GM23338 (cell line): ENCODE measurements around the gene ACSL3. TPM values are rescaled to one million over a fixed set of nuclear protein-coding genes. Genes with fewer than 3 reads are reported as not detected.

Experiments
- ATAC-seq: fragments of 200-7000 bp; cut with Tn5 transposase; 3 replicates; pipeline ENCODE4 v1.9.1; 2020
- DNase-seq: peaks from one replicate; pipeline ENCODE4 v3.0.0-alpha.2; 2015; ENCODE audit warnings: low spot score
- H2AFZ ChIP-seq: fragments of 200-600 bp; sonication (generic); 2 replicates; pipeline ENCODE4 v1.8.0; 2016; ENCODE audit warnings: antibody characterized with exemption, mild to moderate bottlenecking, moderate library complexity
- H3F3A ChIP-seq: fragments of 200-600 bp; sonication (generic); replicated peaks from 2 replicates; pipeline ENCODE4 v1.8.0; 2017; ENCODE audit warnings: antibody characterized with exemption, mixed run types, low read depth
- H3K27ac ChIP-seq: fragments of 200-600 bp; sonication (generic); 2 replicates; pipeline ENCODE4 v1.6.1; 2016; ENCODE audit warnings: low read depth
- H3K27me3 ChIP-seq: fragments of 200-600 bp; sonication (generic); 2 replicates; pipeline ENCODE4 v1.8.0; 2016; ENCODE audit warnings: mild to moderate bottlenecking, mixed run types, moderate library complexity; ENCODE audit not compliant: insufficient read depth
- H3K36me3 ChIP-seq: fragments of 200-600 bp; sonication (generic); 2 replicates; pipeline ENCODE4 v1.8.0; 2016; ENCODE audit warnings: mild to moderate bottlenecking; ENCODE audit not compliant: insufficient read depth
- H3K4me1 ChIP-seq: fragments of 200-600 bp; sonication (generic); 2 replicates; pipeline ENCODE4 v1.8.0; 2016; ENCODE audit warnings: mild to moderate bottlenecking, moderate library complexity; ENCODE audit not compliant: insufficient read depth
- H3K4me2 ChIP-seq: fragments of 200-600 bp; sonication (generic); 2 replicates; pipeline ENCODE4 v1.7.1; 2017; ENCODE audit warnings: mixed run types
- H3K4me3 ChIP-seq: fragments of 200-600 bp; sonication (generic); 2 replicates; pipeline ENCODE4 v1.6.1; 2016; ENCODE audit warnings: mixed run types
- H3K79me2 ChIP-seq: fragments of 200-600 bp; sonication (generic); replicated peaks from 2 replicates; pipeline ENCODE4 v1.8.0; 2017; ENCODE audit warnings: mild to moderate bottlenecking; ENCODE audit not compliant: insufficient read depth
- H3K9me2 ChIP-seq: fragments of 200-600 bp; sonication (generic); 2 replicates; pipeline ENCODE4 v1.8.0; 2017; ENCODE audit not compliant: insufficient read depth
- H4K20me1 ChIP-seq: fragments of 200-600 bp; sonication (generic); replicated peaks from 2 replicates; pipeline ENCODE4 v1.8.0; 2017; ENCODE audit warnings: mild to moderate bottlenecking; ENCODE audit not compliant: insufficient read depth
- H3K27ac Mint-ChIP-seq: 2 replicates; pipeline ENCODE4 v1.8.0; 2020; ENCODE audit warnings: inconsistent platforms, mild to moderate bottlenecking, moderate library complexity, mixed read lengths
- H3K27me3 Mint-ChIP-seq: 3 replicates; pipeline ENCODE4 v1.8.0; 2022; ENCODE audit warnings: low read depth, mild to moderate bottlenecking, moderate library complexity, mixed read lengths, inconsistent platforms; ENCODE audit not compliant: insufficient read depth, poor library complexity
- H3K36me3 Mint-ChIP-seq: 3 replicates; pipeline ENCODE4 v1.8.0; 2021; ENCODE audit warnings: low read depth, mild to moderate bottlenecking, inconsistent platforms, moderate library complexity, mixed read lengths
- H3K4me1 Mint-ChIP-seq: 3 replicates; pipeline ENCODE4 v1.8.0; 2020; ENCODE audit warnings: mild to moderate bottlenecking, inconsistent platforms, mixed read lengths
- H3K4me3 Mint-ChIP-seq: 3 replicates; pipeline ENCODE4 v1.8.0; 2021; ENCODE audit warnings: moderate library complexity, mild to moderate bottlenecking, inconsistent platforms, mixed read lengths
- H3K9me3 Mint-ChIP-seq: 3 replicates; pipeline ENCODE4 v1.8.0; 2020; ENCODE audit warnings: moderate library complexity, mild to moderate bottlenecking, inconsistent platforms, mixed read lengths
- EZH2 ChIP-seq: fragments of 200-600 bp; sonication (generic); IDR thresholded peaks from one replicate; pipeline ENCODE4 v1.8.0; 2017; ENCODE audit warnings: antibody characterized with exemption, mild to moderate bottlenecking, low read depth; ENCODE audit not compliant: unreplicated experiment
- JUNB ChIP-seq: IDR thresholded peaks from one replicate; pipeline ENCODE4 v1.6.1; 2016; ENCODE audit warnings: antibody characterized with exemption; ENCODE audit not compliant: unreplicated experiment
- NANOG ChIP-seq: IDR thresholded peaks from 2 replicates; pipeline ENCODE4 v1.6.1; 2016; ENCODE audit warnings: antibody characterized with exemption, borderline replicate concordance
- STAT1 ChIP-seq: IDR thresholded peaks from one replicate; pipeline ENCODE4 v1.6.1; 2016; ENCODE audit warnings: antibody characterized with exemption; ENCODE audit not compliant: unreplicated experiment
- polyA plus RNA-seq: library from polyadenylated mRNA; unstranded; fragments of >200 nt; fragmentation: Nextera tagmentation; extraction: Ambion mirVana; gene quantifications from 2 replicates; pipeline ENCODE4 v1.2.1, GENCODE V29; 2016
- total RNA-seq: library from RNA; depleted of rRNA; stranded (reverse); fragments of >200 nt; shearing (Covaris generic); gene quantifications from 2 replicates; pipeline ENCODE4 v1.2.3, GENCODE V29; 2014
- TF ChIP-seq, protein P1 (sequence below): IDR thresholded peaks from one replicate; pipeline ENCODE4 v1.6.1; 2018; ENCODE audit warnings: antibody characterized with exemption; ENCODE audit not compliant: unreplicated experiment
- TF ChIP-seq, protein P2 (sequence below): fragments of 250-450 bp; sonication (Bioruptor Pico); IDR thresholded peaks from 2 replicates; pipeline ENCODE4 v1.5.0; 2020; ENCODE audit warnings: mild to moderate bottlenecking, moderate library complexity

Gene ACSL3
- total and polyA plus RNA-seq, 2 experiments from 2014 or later = 55.3 to 130 TPM

DNA sequence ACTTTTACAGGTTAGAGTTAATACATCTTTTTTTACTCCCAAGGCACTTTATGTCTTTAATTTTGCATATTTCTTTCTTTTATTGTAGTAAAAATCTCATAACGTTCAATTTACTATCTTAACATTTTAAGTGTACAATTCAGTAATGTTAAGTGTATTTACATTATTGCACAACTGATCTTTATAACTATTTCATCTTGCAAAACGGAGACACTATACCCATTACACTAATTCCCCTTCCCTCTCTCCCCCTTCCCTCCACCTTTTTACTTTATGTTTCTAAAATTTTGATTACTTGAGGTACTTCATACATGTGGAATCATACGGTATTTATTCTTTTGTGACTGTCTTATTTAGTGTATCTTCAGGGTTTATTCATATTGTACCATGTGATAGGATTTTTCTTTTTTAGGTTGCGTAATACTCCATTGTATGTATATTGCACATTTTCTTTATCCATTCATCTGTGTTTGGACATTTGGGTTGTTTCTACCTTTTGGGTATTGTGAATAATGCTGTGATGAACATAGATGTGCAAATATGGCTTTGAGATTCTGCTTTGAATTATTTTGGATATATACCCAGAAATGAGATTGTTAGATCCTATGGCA is 75.0 kb downstream of the ACSL3 start (continued):
- TF ChIP-seq, protein P1, sequence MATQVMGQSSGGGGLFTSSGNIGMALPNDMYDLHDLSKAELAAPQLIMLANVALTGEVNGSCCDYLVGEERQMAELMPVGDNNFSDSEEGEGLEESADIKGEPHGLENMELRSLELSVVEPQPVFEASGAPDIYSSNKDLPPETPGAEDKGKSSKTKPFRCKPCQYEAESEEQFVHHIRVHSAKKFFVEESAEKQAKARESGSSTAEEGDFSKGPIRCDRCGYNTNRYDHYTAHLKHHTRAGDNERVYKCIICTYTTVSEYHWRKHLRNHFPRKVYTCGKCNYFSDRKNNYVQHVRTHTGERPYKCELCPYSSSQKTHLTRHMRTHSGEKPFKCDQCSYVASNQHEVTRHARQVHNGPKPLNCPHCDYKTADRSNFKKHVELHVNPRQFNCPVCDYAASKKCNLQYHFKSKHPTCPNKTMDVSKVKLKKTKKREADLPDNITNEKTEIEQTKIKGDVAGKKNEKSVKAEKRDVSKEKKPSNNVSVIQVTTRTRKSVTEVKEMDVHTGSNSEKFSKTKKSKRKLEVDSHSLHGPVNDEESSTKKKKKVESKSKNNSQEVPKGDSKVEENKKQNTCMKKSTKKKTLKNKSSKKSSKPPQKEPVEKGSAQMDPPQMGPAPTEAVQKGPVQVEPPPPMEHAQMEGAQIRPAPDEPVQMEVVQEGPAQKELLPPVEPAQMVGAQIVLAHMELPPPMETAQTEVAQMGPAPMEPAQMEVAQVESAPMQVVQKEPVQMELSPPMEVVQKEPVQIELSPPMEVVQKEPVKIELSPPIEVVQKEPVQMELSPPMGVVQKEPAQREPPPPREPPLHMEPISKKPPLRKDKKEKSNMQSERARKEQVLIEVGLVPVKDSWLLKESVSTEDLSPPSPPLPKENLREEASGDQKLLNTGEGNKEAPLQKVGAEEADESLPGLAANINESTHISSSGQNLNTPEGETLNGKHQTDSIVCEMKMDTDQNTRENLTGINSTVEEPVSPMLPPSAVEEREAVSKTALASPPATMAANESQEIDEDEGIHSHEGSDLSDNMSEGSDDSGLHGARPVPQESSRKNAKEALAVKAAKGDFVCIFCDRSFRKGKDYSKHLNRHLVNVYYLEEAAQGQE = no peak

DNA sequence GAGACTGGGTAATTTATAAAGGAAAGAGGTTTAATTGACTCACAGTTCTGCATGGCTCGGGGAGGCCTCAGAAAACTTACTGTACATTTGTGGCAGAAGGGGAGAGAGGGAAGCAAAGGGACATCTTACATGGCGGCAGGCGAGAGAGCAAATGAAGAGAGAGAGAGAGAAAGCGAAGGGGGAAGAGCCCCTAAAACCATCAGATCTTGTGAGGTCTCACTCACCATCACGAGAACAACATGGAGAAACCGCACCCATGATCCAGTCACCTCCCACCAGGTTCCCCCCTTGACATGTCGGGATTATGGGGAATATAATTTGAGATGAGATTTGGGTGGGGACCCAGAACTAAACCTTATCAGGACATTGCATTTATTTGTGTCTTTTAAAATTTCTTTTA is 75.9 kb downstream of the ACSL3 start:
- H3K27me3 Mint-ChIP-seq = no peaks in the 10 kb centered on the region
- no peak overlapping the region for H3K27ac Mint-ChIP-seq
- peaks cover 13% of the 10 kb centered on the region; the same call in 2 of the 3 replicates for H3K9me3 Mint-ChIP-seq
- H3K4me1 Mint-ChIP-seq = peaks cover 6% of the 10 kb centered on the region; the same call in 2 of the 3 replicates
- H2AFZ ChIP-seq = no peak overlapping the region
- H3K27me3 ChIP-seq = no peaks in the 10 kb centered on the region
- peaks cover 6% of the 10 kb centered on the region; the same call in 1 of the 2 replicates for H3K79me2 ChIP-seq
- no peak overlapping the region for H3K4me2 ChIP-seq
- no peak overlapping the region for H3K4me3 Mint-ChIP-seq
- no peaks in the 10 kb centered on the region for H3K4me1 ChIP-seq
- H3K27ac ChIP-seq = no peak overlapping the region
- ATAC-seq (no peak), DNase-seq (no peak)
- H3K36me3 Mint-ChIP-seq = peaks cover 60% of the 10 kb centered on the region
- H3F3A ChIP-seq = no peaks in the 10 kb centered on the region
- TF ChIP-seq EZH2 (no peak), STAT1 (no peak), NANOG (no peak), JUNB (no peak)
- TF ChIP-seq, protein P2, sequence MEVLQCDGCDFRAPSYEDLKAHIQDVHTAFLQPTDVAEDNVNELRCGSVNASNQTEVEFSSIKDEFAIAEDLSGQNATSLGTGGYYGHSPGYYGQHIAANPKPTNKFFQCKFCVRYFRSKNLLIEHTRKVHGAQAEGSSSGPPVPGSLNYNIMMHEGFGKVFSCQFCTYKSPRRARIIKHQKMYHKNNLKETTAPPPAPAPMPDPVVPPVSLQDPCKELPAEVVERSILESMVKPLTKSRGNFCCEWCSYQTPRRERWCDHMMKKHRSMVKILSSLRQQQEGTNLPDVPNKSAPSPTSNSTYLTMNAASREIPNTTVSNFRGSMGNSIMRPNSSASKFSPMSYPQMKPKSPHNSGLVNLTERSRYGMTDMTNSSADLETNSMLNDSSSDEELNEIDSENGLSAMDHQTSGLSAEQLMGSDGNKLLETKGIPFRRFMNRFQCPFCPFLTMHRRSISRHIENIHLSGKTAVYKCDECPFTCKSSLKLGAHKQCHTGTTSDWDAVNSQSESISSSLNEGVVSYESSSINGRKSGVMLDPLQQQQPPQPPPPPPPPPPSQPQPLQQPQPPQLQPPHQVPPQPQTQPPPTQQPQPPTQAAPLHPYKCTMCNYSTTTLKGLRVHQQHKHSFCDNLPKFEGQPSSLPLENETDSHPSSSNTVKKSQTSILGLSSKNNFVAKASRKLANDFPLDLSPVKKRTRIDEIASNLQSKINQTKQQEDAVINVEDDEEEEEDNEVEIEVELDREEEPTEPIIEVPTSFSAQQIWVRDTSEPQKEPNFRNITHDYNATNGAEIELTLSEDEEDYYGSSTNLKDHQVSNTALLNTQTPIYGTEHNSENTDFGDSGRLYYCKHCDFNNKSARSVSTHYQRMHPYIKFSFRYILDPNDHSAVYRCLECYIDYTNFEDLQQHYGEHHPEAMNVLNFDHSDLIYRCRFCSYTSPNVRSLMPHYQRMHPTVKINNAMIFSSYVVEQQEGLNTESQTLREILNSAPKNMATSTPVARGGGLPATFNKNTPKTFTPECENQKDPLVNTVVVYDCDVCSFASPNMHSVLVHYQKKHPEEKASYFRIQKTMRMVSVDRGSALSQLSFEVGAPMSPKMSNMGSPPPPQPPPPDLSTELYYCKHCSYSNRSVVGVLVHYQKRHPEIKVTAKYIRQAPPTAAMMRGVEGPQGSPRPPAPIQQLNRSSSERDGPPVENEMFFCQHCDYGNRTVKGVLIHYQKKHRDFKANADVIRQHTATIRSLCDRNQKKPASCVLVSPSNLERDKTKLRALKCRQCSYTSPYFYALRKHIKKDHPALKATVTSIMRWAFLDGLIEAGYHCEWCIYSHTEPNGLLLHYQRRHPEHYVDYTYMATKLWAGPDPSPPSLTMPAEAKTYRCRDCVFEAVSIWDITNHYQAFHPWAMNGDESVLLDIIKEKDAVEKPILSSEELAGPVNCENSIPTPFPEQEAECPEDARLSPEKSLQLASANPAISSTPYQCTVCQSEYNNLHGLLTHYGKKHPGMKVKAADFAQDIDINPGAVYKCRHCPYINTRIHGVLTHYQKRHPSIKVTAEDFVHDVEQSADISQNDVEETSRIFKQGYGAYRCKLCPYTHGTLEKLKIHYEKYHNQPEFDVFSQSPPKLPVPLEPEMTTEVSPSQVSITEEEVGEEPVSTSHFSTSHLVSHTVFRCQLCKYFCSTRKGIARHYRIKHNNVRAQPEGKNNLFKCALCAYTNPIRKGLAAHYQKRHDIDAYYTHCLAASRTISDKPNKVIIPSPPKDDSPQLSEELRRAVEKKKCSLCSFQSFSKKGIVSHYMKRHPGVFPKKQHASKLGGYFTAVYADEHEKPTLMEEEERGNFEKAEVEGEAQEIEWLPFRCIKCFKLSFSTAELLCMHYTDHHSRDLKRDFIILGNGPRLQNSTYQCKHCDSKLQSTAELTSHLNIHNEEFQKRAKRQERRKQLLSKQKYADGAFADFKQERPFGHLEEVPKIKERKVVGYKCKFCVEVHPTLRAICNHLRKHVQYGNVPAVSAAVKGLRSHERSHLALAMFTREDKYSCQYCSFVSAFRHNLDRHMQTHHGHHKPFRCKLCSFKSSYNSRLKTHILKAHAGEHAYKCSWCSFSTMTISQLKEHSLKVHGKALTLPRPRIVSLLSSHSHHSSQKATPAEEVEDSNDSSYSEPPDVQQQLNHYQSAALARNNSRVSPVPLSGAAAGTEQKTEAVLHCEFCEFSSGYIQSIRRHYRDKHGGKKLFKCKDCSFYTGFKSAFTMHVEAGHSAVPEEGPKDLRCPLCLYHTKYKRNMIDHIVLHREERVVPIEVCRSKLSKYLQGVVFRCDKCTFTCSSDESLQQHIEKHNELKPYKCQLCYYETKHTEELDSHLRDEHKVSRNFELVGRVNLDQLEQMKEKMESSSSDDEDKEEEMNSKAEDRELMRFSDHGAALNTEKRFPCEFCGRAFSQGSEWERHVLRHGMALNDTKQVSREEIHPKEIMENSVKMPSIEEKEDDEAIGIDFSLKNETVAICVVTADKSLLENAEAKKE (CRISPR knock-in tag) = no peak
- H4K20me1 ChIP-seq = 0 out of 2 replicates have a peak, but pooled peaks cover 5% of the 10 kb centered on the region
- H3K9me2 ChIP-seq = no peaks in the 10 kb centered on the region
- no peak overlapping the region for H3K4me3 ChIP-seq
- H3K36me3 ChIP-seq = peaks cover 22% of the 10 kb centered on the region
